GM18858 (cell line): ENCODE data around the gene FBF1.
A peak's percentile ranks its signal among the peaks of the same experiment; 100 is the strongest.

Experiments used
- ATAC-seq: cut with Tn5 transposase; IDR thresholded peaks from one replicate; pipeline ENCODE4 v1.9.1; 2021; ENCODE audit not compliant: unreplicated experiment

Gene FBF1

DNA sequence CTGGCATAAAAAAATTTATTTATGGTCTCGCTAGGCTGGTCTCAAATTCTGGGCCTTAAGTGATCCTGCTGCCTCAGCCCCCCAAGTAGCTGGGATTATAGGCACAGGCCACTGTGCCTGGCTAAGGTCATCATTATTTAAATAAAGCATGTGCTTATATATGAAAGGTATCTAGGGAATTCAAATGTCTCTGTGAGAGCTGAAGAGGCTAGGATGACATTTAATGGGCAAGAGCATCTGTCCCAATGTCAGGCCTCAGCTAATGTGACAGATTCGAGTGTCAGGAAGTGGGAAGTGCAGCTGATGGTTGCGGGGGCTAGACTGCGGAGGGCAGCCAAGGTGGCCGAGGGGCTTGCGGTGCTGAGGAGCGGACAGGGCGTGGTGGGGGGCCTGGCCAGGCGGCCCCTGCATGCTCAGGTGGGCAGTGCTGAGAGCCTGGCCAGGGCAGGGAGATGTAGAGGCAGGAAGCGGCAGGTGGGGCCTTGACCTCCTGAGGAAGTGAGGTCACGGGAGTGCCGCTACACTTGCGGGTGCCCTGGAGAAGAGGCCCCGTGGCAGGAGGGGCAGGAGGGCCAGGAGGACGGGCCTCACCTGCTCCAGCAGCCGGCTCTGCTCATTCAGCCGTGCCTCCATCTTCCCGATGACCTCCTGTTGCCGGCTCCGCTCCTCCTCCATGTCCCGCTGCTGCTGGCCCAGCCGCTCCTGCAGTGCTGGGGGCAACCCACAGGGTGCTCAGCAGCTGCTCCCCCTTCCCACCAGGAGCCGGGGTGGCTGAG, 23.5 kb downstream of the FBF1 start:
- ATAC-seq, result no peak

DNA sequence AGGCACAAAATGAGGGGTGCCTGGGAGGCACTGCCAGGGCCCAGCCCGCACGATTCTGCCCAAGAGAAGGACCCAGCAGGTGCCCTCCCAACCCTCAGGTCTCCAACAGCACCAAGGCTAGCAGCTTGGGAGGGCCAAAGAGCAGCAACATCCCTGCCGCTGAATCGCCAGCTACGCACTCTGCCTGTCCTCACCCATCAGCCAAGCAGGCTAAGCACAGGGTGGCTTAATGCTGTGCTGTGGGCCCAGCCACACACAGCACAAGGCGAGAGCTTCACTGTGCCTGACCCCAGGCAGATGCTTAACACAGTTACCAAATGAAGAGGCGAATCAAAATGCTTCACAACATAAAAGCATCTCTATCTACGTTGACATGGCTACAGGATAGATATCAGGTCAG, 25.6 kb downstream of the FBF1 start:
- ATAC-seq, result no peak

DNA sequence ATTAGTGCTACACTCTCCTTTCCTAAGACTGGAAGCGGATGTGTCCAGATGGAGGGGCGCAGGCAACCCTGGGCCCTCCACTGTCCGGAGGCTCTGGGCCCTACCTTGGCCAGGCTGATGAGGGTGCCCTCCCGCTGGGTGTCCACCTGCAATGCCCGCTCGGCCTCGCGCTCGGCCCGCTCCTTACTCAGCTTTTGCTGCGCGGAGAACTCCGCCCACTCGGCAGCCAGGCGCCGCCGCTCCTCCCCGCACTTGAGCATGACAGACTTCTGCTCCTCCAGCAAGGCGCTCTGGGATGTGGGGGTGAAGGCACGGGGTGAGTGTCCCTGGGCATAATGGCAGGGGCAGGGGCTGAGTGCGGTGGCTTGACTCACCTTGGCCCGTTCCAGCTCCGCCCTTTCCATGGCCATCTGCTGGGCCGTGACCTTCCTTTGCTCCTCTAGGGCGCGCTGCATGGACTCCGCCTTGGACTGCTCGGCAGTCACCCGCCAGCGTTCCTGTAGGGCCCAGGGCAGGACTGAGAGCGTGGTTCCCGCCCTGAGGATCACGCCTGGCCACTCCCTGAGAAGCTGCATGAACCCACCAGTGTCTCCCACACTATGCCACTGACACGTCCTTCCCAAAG, 26.1 kb downstream of the FBF1 start:
- ATAC-seq, result no peak

- no peak for ATAC-seq
Observed at GRCh38 chr17:75913537-75914210, 27.2 kb downstream of the FBF1 start.

GRCh38 chr17:75910699-75911098, 30.1 kb downstream of the FBF1 start:
- ATAC-seq, result no peak

DNA sequence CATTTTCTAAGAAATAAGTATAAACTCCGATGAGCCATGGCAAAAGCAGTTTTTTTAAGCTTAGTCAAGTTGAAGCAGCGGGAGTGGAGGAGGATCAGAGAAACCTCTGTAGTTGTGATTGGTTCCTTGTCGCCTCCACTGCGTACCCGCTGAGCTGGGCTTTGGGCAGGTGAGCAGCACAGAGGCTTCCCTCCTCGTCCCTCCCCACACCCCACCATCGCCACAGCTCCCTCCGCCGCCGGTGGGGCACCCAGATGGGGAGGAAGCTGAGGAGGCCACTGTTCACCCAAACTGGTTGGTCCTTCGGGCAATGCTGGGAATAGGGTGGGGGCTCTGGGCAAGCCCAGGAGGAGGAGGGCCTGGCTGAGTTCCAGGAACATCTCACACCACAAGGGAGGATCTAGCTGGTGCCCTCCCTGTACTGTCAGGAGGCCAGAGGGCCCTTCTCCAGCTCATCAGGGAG, 31.0 kb downstream of the FBF1 start:
- ATAC-seq, result no peak

- ATAC-seq, result no peak
Observed at GRCh38 chr17:75909051-75909811, 31.6 kb downstream of the FBF1 start.

- no peak for ATAC-seq
Observed at GRCh38 chr17:75908201-75908600, 32.6 kb downstream of the FBF1 start.

GRCh38 chr17:75906143-75906884, 34.5 kb downstream of the FBF1 start:
- ATAC-seq, result no peak

DNA sequence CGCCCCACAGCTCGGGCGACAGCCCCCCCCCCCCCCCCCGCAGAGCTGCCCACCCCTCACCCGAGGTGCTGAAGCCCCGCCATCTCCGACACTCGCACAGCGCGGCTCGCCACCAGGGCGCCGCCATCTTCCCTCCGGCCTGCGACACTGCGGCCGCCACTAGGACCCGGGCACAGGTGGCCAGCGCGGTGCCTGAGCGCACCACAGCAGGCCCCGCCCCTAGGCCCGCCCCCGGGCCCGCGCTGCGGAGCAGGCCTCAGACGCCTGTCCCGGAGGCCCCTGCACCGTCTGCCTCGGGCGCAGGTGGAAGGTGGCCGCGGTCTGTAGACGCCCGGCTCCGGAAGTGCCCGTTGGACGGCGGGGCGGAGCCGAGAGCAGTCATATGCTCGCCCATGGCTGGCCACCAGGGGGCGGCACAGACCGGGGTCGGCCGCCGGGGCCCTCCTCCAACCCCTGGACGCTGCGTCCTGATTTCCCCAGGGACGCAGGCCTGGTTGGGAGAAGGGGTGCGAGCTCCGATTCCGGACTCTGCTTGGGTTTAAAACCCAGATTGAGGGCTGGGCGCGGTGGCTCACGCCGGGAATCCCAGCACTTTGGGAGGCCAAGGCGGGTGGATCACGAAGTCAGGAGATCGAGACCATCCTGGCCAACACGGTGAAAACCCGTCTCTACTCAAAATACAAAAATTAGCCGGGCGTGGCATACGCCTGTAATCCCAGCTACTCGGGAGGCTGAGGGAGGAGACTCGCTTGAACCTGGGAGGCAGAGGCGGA, 35.9 kb downstream of the FBF1 start, which contains the start of gene MRPL38:
MRPL38 (minus strand) TSS at position 136 of the 773 bp plus-strand sequence; CDS start at position 127, 9 bp downstream.
- ATAC-seq, result peak; percentile 82

DNA sequence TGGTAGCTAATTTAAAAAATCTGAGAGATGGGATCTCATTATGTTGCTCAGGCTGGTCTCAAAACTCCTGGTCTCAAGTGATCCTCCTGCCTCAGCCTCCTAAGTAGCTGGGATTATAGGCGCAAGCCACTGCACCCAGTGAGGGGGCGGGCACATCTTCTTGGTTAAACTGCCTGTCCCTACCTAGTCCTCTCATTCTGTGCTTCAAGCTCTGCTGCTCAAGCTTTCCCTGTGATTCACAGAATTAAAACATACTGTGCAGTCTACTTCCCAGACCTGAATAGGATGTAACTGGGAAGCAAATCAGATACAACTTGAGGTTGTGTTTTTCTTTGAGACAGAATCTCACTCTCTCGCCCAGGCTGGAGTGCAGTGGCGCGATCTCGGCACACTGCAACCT, 38.4 kb downstream of the FBF1 start:
- ATAC-seq, result no peak

GRCh38 chr17:75901727-75902126, 39.1 kb downstream of the FBF1 start:
- ATAC-seq, result no peak

- ATAC-seq, result no peak
Observed at GRCh38 chr17:75900691-75901533, 39.9 kb downstream of the FBF1 start.

DNA sequence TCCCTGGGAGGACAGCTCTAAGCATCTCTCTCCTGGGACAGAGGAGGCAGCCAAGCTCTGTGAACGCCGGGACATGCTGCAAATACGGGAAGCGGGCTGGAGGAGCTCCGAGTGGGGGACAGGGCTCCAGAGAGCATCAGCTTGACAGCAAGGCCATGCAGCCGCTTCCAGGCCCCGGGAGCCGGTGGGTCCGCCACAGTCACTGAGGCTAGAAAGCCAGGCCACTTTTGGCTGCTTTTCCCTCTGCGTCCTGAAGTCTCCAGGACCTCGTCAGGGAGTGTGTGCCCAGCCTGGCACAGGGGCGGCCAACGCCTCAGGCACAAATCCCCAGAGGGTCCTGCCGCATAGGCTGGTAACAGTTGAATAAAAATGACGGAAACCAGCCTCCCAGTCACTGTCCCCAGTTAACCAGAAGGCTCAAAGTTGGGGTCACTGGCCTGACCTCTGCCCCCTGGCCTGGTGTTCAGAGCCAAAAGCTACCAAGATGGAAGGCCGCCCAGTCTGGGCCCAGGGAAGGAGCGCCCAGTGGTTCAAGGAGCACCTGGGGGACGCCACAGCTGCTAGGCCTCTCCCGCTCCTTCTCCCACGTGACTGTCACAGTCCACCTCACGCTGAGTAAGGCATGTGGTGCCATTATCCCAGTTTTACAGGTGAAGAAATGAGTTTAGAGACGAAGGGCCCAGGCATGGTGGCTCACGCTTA, 40.9 kb downstream of the FBF1 start:
- ATAC-seq, result no peak

DNA sequence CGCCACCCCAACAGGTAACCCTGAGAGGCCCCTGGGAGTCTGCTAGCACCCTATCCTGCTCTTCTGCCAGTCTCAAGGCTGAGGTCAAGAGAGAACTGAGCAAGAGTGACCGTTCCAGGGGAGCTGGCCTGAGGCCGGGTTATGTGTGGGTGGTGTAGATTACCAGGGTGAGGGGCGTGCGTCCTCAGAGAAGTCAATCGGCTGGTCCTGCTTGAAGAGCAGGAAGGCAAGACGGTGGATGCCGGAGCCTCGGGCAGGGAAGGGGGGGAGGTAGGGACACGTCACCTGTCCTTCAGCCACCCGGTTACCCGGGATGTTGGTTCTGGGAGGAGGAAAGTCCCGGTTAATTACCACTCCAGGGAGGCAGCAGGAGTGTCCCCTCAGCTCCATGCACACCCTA, 41.5 kb downstream of the FBF1 start:
- no peak for ATAC-seq

GRCh38 chr17:75898791-75899190, 42.1 kb downstream of the FBF1 start:
- ATAC-seq, result no peak

DNA sequence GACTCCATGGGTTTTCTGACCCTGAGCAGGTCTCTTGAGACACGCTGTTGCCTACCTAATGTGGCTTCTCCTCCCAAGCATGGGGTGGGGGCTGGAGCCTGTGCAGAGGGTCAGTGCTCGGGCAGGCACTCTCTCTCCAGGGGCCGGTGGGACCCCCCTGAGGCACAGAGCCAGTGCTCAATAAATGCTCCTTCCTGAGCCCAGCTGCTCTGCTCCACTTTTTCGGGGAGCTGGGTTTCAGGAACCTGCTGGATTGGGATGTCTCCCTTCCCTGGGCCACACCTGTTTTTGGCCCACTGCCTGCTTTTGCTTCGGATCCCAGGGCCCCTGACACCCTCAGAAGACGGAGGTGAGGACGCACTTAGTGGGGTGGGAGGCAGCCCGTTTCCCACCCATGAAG, 42.8 kb downstream of the FBF1 start:
- ATAC-seq, result no peak
